H9 (cell line): ENCODE data around the gene ARL2BP. TPM values are rescaled to one million over a fixed set of nuclear protein-coding genes. Genes with fewer than 3 reads are reported as not detected.

Experiments used
- DNase-seq: peaks from one replicate; pipeline ENCODE4 v3.0.0-alpha.2; 2017
- H2AFZ ChIP-seq: one replicate; pipeline ENCODE4 v1.6.1; 2013; ENCODE audit warnings: mild to moderate bottlenecking, low read length, control low read depth, moderate library complexity
- H2AK5ac ChIP-seq: 2 replicates; pipeline ENCODE4 v1.6.1; 2013; ENCODE audit warnings: low read length, control low read depth, mixed read lengths; ENCODE audit not compliant: insufficient read length
- H2BK120ac ChIP-seq: one replicate; pipeline ENCODE4 v1.6.1; 2013; ENCODE audit warnings: low read depth, mild to moderate bottlenecking, low read length, control low read depth, inconsistent platforms; ENCODE audit not compliant: poor library complexity, severe bottlenecking
- H2BK12ac ChIP-seq: 2 replicates; pipeline ENCODE4 v1.6.1; 2013; ENCODE audit warnings: low read length, control low read depth, mixed read lengths, low read depth; ENCODE audit not compliant: insufficient read length
- H2BK15ac ChIP-seq: 2 replicates; pipeline ENCODE4 v1.6.1; 2013; ENCODE audit warnings: low read depth, low read length, control low read depth
- H2BK20ac ChIP-seq: one replicate; pipeline ENCODE4 v1.6.1; 2013; ENCODE audit warnings: low read depth, mild to moderate bottlenecking, low read length, control low read depth, inconsistent platforms; ENCODE audit not compliant: poor library complexity, severe bottlenecking
- H2BK5ac ChIP-seq: 2 replicates; pipeline ENCODE4 v1.6.1; 2013; ENCODE audit warnings: low read length, control low read depth, mixed read lengths; ENCODE audit not compliant: insufficient read length
- H3K14ac ChIP-seq: 2 replicates; pipeline ENCODE4 v1.6.1; 2013; ENCODE audit warnings: low read length, control low read depth; ENCODE audit not compliant: insufficient read depth
- H3K18ac ChIP-seq: 2 replicates; pipeline ENCODE4 v1.6.1; 2013; ENCODE audit warnings: low read depth, mild to moderate bottlenecking, mixed read lengths, low read length, control low read depth; ENCODE audit not compliant: insufficient read length
- H3K23ac ChIP-seq: 2 replicates; pipeline ENCODE4 v1.6.1; 2013; ENCODE audit warnings: low read length, control low read depth, mixed read lengths, low read depth; ENCODE audit not compliant: insufficient read length
- H3K23me2 ChIP-seq: 2 replicates; pipeline ENCODE4 v1.6.1; 2013; ENCODE audit warnings: low read depth, mild to moderate bottlenecking, mixed read lengths, low read length, control low read depth; ENCODE audit not compliant: insufficient read length, poor library complexity, severe bottlenecking
- H3K27ac ChIP-seq: 2 replicates; pipeline ENCODE4 v1.5.1; 2013; ENCODE audit warnings: low read length, control low read depth, mixed read lengths, low read depth; ENCODE audit not compliant: insufficient read length
- H3K27me3 ChIP-seq: 2 replicates; pipeline ENCODE4 v1.6.1; 2013; ENCODE audit warnings: low read length, control low read depth, inconsistent platforms; ENCODE audit not compliant: insufficient read depth
- H3K4ac ChIP-seq: 2 replicates; pipeline ENCODE4 v1.6.1; 2013; ENCODE audit warnings: low read depth, mild to moderate bottlenecking, control low read depth, inconsistent platforms, low read length, moderate library complexity
- H3K4me1 ChIP-seq: 2 replicates; pipeline ENCODE4 v1.6.1; 2013; ENCODE audit warnings: low read length, control low read depth, inconsistent platforms; ENCODE audit not compliant: insufficient read depth
- H3K4me2 ChIP-seq: 2 replicates; pipeline ENCODE4 v1.6.1; 2013; ENCODE audit warnings: low read length, control low read depth, mixed read lengths; ENCODE audit not compliant: insufficient read length, insufficient read depth
- H3K56ac ChIP-seq: 2 replicates; pipeline ENCODE4 v1.6.1; 2013; ENCODE audit warnings: low read depth, mild to moderate bottlenecking, mixed read lengths, low read length, control low read depth; ENCODE audit not compliant: insufficient read length
- H3K79me1 ChIP-seq: 2 replicates; pipeline ENCODE4 v1.6.1; 2013; ENCODE audit warnings: low read depth, mild to moderate bottlenecking, moderate library complexity, low read length, control low read depth, inconsistent platforms; ENCODE audit not compliant: insufficient read depth, poor library complexity, severe bottlenecking
- H3K79me2 ChIP-seq: 2 replicates; pipeline ENCODE4 v1.6.1; 2013; ENCODE audit warnings: low read length, control low read depth, inconsistent platforms; ENCODE audit not compliant: insufficient read depth
- H3K9ac ChIP-seq: 2 replicates; pipeline ENCODE4 v1.6.1; 2013; ENCODE audit warnings: low read length, control low read depth, mixed read lengths; ENCODE audit not compliant: insufficient read length; ENCODE audit errors: extremely low read depth
- H3K9me3 ChIP-seq: one replicate; pipeline ENCODE4 v1.6.1; 2013; ENCODE audit warnings: low read depth, low read length, inconsistent platforms; ENCODE audit not compliant: control insufficient read depth
- H3T11ph ChIP-seq: one replicate; pipeline ENCODE4 v1.6.1; 2013; ENCODE audit warnings: mild to moderate bottlenecking, low read length, control low read depth, inconsistent platforms
- H4K20me1 ChIP-seq: one replicate; pipeline ENCODE4 v1.6.1; 2013; ENCODE audit not compliant: control insufficient read depth, insufficient read length, insufficient read depth
- H4K5ac ChIP-seq: 2 replicates; pipeline ENCODE4 v1.6.1; 2013; ENCODE audit warnings: low read depth, mild to moderate bottlenecking, mixed read lengths, low read length, control low read depth; ENCODE audit not compliant: insufficient read length
- H4K8ac ChIP-seq: replicated peaks from 2 replicates; pipeline ENCODE4 v1.6.1; 2013; ENCODE audit warnings: low read length, control low read depth, mixed read lengths, low read depth; ENCODE audit not compliant: insufficient read length
- H4K91ac ChIP-seq: 2 replicates; pipeline ENCODE4 v1.6.1; 2013; ENCODE audit warnings: low read depth, mild to moderate bottlenecking, moderate library complexity, mixed read lengths, low read length, control low read depth; ENCODE audit not compliant: insufficient read length
- H3K27ac Mint-ChIP-seq, 3 experiments: 2 replicates in 2 of 3; 3 replicates in 1 of 3; pipeline ENCODE4 v1.8.0; 2020 to 2021; ENCODE audit warnings: mixed read lengths in 3 of 3, mild to moderate bottlenecking in 1 of 3, moderate library complexity in 1 of 3
- H3K27me3 Mint-ChIP-seq: 2 replicates; pipeline ENCODE4 v1.8.0; 2021; ENCODE audit warnings: low read depth, mild to moderate bottlenecking, moderate library complexity, mixed read lengths
- H3K36me3 Mint-ChIP-seq, 3 experiments: 2 replicates in 2 of 3; 3 replicates in 1 of 3; pipeline ENCODE4 v1.8.0; 2020 to 2021; ENCODE audit warnings: low read depth in 3 of 3, mixed read lengths in 3 of 3; ENCODE audit not compliant: insufficient read depth in 1 of 3
- H3K4me1 Mint-ChIP-seq, 2 experiments: 2 replicates each; pipeline ENCODE4 v1.8.0; 2020; ENCODE audit warnings: mixed read lengths in 2 of 2
- H3K4me3 Mint-ChIP-seq, 2 experiments: 2 replicates in 1 of 2; 3 replicates in 1 of 2; pipeline ENCODE4 v1.8.0; 2020 to 2021; ENCODE audit warnings: mild to moderate bottlenecking in 2 of 2, mixed read lengths in 2 of 2, moderate library complexity in 1 of 2
- H3K9me3 Mint-ChIP-seq, 2 experiments: 2 replicates in 1 of 2; 3 replicates in 1 of 2; pipeline ENCODE4 v1.8.0; 2020; ENCODE audit warnings: mild to moderate bottlenecking in 2 of 2, mixed read lengths in 2 of 2, moderate library complexity in 1 of 2
- WGBS: extraction: QIAGEN DNeasy Blood & Tissue Kit; methylation state at CpG from one replicate; pipeline ENCODE4 v1.1.7; 2013; ENCODE audit warnings: missing lambda C conversion rate, low lambda C conversion rate, mixed read lengths; ENCODE audit not compliant: insufficient read length; ENCODE audit errors: extremely low coverage; 5-methylcytosine and 5-hydroxymethylcytosine counted together
- total RNA-seq: library from RNA; stranded (reverse); gene quantifications from 2 replicates; pipeline ENCODE4 v1.2.1, GENCODE V29; 2021
- TF ChIP-seq, protein P1 (sequence below): fragments of 200-600 bp; sonication (generic); conservative IDR thresholded peaks from 3 replicates; pipeline ENCODE4 v1.8.0; 2021; ENCODE audit warnings: antibody characterized with exemption, mild to moderate bottlenecking

Gene ARL2BP
- total RNA-seq, 1 experiment from 2014 or later: 18.0 TPM

DNA sequence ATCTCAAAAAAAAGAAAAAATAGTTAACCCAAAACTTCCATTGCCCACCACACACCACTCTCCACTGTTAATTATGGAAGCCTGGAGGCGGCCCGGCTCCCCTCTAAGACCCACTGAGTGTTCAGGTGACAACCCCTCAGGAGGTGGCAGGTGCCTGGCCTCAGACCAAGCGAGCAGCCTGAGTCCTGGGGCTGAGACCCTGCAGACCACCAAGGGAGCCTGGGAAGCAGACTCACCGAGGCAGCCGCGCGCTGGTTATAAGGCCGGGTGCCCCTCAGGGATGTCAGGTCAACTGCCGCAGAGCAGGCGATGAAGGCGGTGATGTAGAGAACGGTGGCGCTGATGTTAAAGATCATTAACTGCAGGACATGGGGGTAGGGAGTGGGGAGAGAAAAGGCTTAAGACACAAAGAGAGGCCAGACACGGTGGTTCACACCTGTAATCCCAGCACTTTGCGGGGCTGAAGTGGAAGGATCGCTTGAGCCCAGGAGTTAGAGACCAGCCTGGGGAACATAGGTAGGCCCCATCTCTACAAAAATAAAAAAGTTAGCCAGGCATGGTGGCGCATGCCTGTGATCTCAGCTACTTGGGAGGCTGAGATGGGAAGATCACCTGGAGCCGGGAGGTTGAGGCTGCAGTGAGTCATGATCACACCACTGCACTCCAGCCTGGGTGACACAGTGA lies 13.3 kb downstream of the ARL2BP start:
- no peak overlapping the region for H4K8ac ChIP-seq
- no peak overlapping the region for H3K23ac ChIP-seq
- H2BK120ac ChIP-seq: no peak overlapping the region
- no peaks in the 10 kb centered on the region for H3K79me2 ChIP-seq
- no peak overlapping the region for H3K4ac ChIP-seq
- H3K14ac ChIP-seq: no peak overlapping the region
- Mint-ChIP-seq H3K27me3 (no peaks in the 10 kb centered on the region; the same call in 1 of the 2 replicates), H3K36me3 (no peaks in the 10 kb centered on the region; a peak in 3 of 7 replicates), H3K9me3 (no peaks in the 10 kb centered on the region; a peak in 1 of 5 replicates), H3K4me3 (no peak overlapping the region), H3K27ac (peak overlapping the region in 1 of 3 experiments; percentile 14; a peak in 1 of 7 replicates), H3K4me1 (peaks cover 15 to 16% of the 10 kb centered on the region in 2 experiments)
- no peak overlapping the region for H3K18ac ChIP-seq
- H3K79me1 ChIP-seq: no peaks in the 10 kb centered on the region
- no peak overlapping the region for H2AK5ac ChIP-seq
- WGBS: no CpG with 5 or more reads among the region's 18 CpGs
- H3T11ph ChIP-seq: no peak overlapping the region
- no peaks in the 10 kb centered on the region for H4K20me1 ChIP-seq
- no peak overlapping the region for H2BK5ac ChIP-seq
- H3K9ac ChIP-seq: no peak overlapping the region
- no peak overlapping the region for H2BK12ac ChIP-seq
- no peak overlapping the region for H3K27ac ChIP-seq
- no peaks in the 10 kb centered on the region for H3K23me2 ChIP-seq
- TF ChIP-seq, protein P1, sequence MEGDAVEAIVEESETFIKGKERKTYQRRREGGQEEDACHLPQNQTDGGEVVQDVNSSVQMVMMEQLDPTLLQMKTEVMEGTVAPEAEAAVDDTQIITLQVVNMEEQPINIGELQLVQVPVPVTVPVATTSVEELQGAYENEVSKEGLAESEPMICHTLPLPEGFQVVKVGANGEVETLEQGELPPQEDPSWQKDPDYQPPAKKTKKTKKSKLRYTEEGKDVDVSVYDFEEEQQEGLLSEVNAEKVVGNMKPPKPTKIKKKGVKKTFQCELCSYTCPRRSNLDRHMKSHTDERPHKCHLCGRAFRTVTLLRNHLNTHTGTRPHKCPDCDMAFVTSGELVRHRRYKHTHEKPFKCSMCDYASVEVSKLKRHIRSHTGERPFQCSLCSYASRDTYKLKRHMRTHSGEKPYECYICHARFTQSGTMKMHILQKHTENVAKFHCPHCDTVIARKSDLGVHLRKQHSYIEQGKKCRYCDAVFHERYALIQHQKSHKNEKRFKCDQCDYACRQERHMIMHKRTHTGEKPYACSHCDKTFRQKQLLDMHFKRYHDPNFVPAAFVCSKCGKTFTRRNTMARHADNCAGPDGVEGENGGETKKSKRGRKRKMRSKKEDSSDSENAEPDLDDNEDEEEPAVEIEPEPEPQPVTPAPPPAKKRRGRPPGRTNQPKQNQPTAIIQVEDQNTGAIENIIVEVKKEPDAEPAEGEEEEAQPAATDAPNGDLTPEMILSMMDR: no peak
- H3K9me3 ChIP-seq: no peaks in the 10 kb centered on the region
- no peak overlapping the region for H2BK20ac ChIP-seq
- H4K91ac ChIP-seq: no peak overlapping the region
- no peak overlapping the region for H2BK15ac ChIP-seq
- no peak for DNase-seq
- H2AFZ ChIP-seq: no peak overlapping the region
- no peak overlapping the region for H4K5ac ChIP-seq
- no peak overlapping the region for H3K56ac ChIP-seq
- H3K4me2 ChIP-seq: no peak overlapping the region
- H3K4me1 ChIP-seq: peaks cover 3% of the 10 kb centered on the region
- H3K27me3 ChIP-seq: no peaks in the 10 kb centered on the region
